GM21737 (cell line): ENCODE data around the gene AGO3.

Source experiments
- ATAC-seq: cut with Tn5 transposase; IDR thresholded peaks from one replicate; pipeline ENCODE4 v1.9.1; 2021; ENCODE audit warnings: mild to moderate bottlenecking, moderate library complexity; ENCODE audit not compliant: unreplicated experiment

Gene AGO3

DNA sequence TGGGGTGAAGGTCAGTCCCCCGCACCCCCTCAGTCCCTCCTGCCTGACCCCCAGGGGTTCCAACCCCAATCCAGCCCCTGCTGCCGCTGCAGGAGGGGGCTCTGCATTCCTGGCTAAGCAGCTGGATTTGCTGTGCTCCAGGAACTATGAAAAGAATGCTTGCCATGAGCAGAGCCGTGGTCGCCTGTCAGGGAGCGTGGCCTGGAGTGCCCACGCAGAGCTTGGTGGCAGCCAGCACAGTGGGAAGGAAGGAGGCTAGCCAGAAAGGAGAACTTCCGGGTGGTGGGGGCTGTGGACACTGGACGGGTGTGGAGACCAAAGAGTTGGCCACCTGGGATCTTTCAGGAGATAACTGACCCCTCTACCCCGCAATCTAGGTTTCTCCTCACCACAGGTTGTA lies 188.6 kb downstream of the AGO3 start:
- ATAC-seq: no peak
